Right cardiac atrium (tissue), 5 donors: Measurements from ENCODE around the gene KRT6C. TPM values are rescaled to one million over a fixed set of nuclear protein-coding genes. Genes with fewer than 3 reads are reported as not detected.
"Not testable (repeated sequence)": the region's sequence is repeated elsewhere in the genome, so short reads cannot be mapped to it uniquely, and the experiment has no call there.

Source experiments
- ATAC-seq, 2 donors: fragments of 200-7000 bp; cut with Tn5 transposase; one replicate each; pipeline versions ENCODE4 v1.8.0 to v1.9.1; 2020; ENCODE audit warnings: moderate library complexity in 2 of 2, mild to moderate bottlenecking in 1 of 2
- DNase-seq, 3 donors: peaks; one replicate each; pipeline ENCODE4 v3.0.0-alpha.2; 2020
- H3K27ac ChIP-seq: one replicate; pipeline ENCODE4 v1.5.1; 2013; ENCODE audit warnings: mild to moderate bottlenecking, low read length, control low read depth, moderate library complexity
- H3K27me3 ChIP-seq: one replicate; pipeline ENCODE4 v1.6.1; 2013; ENCODE audit not compliant: control insufficient read depth, insufficient read depth
- H3K4me1 ChIP-seq: one replicate; pipeline ENCODE4 v1.6.1; 2013; ENCODE audit warnings: low read length; ENCODE audit not compliant: control insufficient read depth, insufficient read depth
- H3K4me3 ChIP-seq: one replicate; pipeline ENCODE4 v1.5.1; 2013; ENCODE audit warnings: low read length, control low read depth
- H3K9me3 ChIP-seq: one replicate; pipeline ENCODE4 v1.6.1; 2013; ENCODE audit warnings: low read length; ENCODE audit not compliant: control insufficient read depth
- WGBS: extraction: QIAGEN DNeasy Blood & Tissue Kit; methylation state at CpG from one replicate; pipeline ENCODE4 v1.1.7; 2013; 5-methylcytosine and 5-hydroxymethylcytosine counted together
- intact Hi-C, 4 donors: fragments of 100-400 bp; cut with DNase I; formaldehyde crosslinking; loops; one replicate each; pipeline versions ENCODE4 v1.11.0 to v1.14.0; 2022 to 2023
- polyA plus RNA-seq: library from polyadenylated mRNA; stranded (reverse); fragments of 200-250 nt; gene quantifications from one replicate; pipeline ENCODE4 v1.2.3, GENCODE V29; 2013
- total RNA-seq, 4 donors: library from RNA; stranded (reverse); fragmentation: NEBNext Ultra II Directional; extraction: Animal tissue kit (Norgen Biotek cat#: 25700); gene quantifications; one replicate each; pipeline ENCODE4 v1.2.1, GENCODE V29; 2021
- donor health status: healthy with polysubstance abuse.
- donor health status: DM: no; HTN: yes; CAD: no.
- donor health status: DM: no; HTN: no; CAD: no.
- donor health status: DM: no; HTN: yes; CAD: no; lungs with severe emphysema.
- donor health status: DM: yes; HTN: yes; CAD: no.

Gene KRT6C
- total and polyA plus RNA-seq, 5 donors = not detected

- H3K27me3 ChIP-seq = no peaks in the 10 kb centered on the region
- no peak overlapping the region for H3K27ac ChIP-seq
- WGBS = 62% methylated on average over 3 of the region's 3 CpGs
- no peak overlapping the region for H3K4me3 ChIP-seq
- ATAC-seq (peak in 1 of 2 donors; percentile 41), DNase-seq (no peak)
- H3K4me1 ChIP-seq = no peaks in the 10 kb centered on the region
- intact Hi-C loops = no loop called here
- no peaks in the 10 kb centered on the region for H3K9me3 ChIP-seq
These were observed 19.0 kb downstream of the KRT6C start for GRCh38 chr12:52454411-52455201.

GRCh38 chr12:52452101-52452500 is 21.5 kb downstream of the KRT6C start, which contains the start of gene KRT6B:
KRT6B (minus strand) TSS chr12:52452146; CDS start chr12:52452078, 68 bp downstream.
- no peaks in the 10 kb centered on the region for H3K4me1 ChIP-seq
- DNase-seq = no peak
- no peak for ATAC-seq
- no peak within 1 kb of the TSS for H3K4me3 ChIP-seq
- intact Hi-C loops = no loop called here
- no peaks in the 10 kb centered on the region for H3K9me3 ChIP-seq
- H3K27ac ChIP-seq = no peak within 1 kb of the TSS
- WGBS = 86% methylated on average over 6 of the region's 6 CpGs
- H3K27me3 ChIP-seq = no peaks in the 10 kb centered on the region

- Histone ChIP-seq H3K9me3 (no peaks in the 10 kb centered on the region), H3K4me1 (no peaks in the 10 kb centered on the region), H3K4me3 (no peak overlapping the region), H3K27ac (no peak overlapping the region), H3K27me3 (no peaks in the 10 kb centered on the region)
- WGBS = 50% methylated on average over 3 of the region's 3 CpGs
- intact Hi-C loops = no loop called here
- DNase-seq (no peak), ATAC-seq (no peak)
These were observed 25.4 kb downstream of the KRT6C start for GRCh38 chr12:52448228-52448627.

DNA sequence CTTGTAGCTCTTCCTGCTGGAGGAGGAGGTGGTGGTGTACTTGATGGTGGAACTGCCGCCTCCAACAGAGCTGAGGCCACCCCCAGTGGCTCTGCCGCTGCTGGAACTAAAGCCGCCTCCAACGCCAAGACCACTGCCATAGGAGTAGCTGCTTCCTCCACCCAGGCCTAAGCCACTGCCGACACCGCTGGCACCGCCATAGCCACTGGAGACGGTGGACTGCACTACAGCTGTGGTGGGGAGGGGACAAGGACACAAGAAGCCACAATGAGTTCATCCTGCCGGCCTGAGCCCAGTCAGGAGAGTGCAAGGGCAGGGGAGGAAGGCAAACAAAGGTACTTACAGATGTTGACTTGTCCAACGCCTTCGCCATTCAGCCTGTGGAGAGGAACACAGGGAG is 26.4 kb downstream of the KRT6C start:
- DNase-seq, H3K4me3 ChIP-seq, intact Hi-C loops, H3K4me1 ChIP-seq, H3K27ac ChIP-seq, H3K9me3 ChIP-seq, H3K27me3 ChIP-seq, ATAC-seq: not testable (repeated sequence)
- 92% methylated on average over 11 of the region's 11 CpGs for WGBS

GRCh38 chr12:52446367-52447045 is 27.1 kb downstream of the KRT6C start:
- Histone ChIP-seq H3K27ac (no peak overlapping the region), H3K27me3 (no peaks in the 10 kb centered on the region), H3K4me3 (no peak overlapping the region), H3K4me1 (no peaks in the 10 kb centered on the region), H3K9me3 (no peaks in the 10 kb centered on the region)
- ATAC-seq (no peak), DNase-seq (no peak)
- WGBS = 81% methylated on average over 6 of the region's 6 CpGs
- intact Hi-C loops = no loop called here

DNA sequence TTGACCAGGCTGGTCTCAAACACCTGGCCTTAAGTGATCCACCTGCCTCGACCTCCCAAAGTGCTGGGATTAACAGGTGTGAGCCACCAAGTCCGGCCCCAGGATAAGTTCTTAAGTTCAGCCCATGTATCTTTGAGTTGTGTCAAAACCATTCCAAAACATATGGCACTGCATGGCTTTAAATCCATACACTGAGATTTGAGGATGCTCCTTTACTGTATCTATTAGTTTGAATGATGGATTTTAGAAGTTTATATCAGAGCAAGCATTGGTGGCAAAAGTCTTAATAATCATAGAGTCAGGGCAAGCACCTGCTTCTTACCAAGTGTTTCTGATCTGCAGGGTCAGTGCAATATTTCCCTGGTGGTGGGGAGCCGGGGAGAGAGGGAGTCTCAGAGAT is 27.7 kb downstream of the KRT6C start:
- 63% methylated on average over 3 of the region's 3 CpGs for WGBS
- intact Hi-C loops = no loop called here
- no peaks in the 10 kb centered on the region for H3K27me3 ChIP-seq

DNA sequence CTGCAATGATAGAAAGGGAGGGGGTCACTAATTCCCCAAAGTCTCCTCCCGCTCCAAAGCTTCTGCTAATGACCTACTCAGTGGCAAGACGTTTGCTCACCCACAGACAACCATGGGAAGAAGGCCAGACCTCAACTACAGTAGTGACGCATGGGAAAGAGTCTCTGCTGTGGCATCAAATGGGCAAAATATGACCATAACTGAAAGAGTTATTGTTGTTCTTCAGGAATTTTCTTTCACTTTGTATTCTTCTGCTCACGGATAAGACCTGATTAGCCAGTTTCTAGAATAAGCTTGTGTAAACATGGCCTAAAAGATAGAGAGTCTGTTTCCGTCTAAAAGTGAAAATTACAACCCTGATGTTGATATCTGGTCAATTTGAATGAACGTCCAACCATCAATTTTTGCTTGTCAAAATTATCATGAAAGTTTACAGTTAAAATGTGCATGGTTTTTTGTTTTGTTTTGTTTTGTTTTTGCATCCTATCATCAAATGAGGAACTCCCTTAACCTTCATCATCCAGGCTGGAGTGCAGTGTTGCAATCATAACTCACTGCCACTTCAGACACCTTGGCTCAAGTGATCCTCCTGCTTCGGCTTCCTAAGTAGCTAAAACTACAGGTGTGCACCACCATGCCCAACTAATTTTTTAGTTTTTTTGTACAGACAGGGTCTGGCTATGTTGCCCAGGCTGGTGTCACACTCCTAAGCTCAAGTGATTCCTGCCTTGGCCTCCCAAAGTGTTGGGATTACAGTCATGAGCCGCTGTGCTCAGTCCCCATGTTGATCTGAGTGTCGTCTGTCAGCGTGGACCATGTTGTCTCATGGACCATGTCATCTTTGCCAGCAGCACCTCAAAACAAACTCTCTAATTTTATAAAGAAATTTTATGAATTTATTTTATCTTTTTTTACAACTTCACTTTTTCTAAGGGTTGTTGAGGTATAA is 28.7 kb downstream of the KRT6C start:
- intact Hi-C loops = no loop called here
- Histone ChIP-seq H3K27me3 (no peaks in the 10 kb centered on the region), H3K9me3 (no peaks in the 10 kb centered on the region), H3K27ac (no peak overlapping the region), H3K4me3 (no peak overlapping the region), H3K4me1 (no peaks in the 10 kb centered on the region)
- ATAC-seq (no peak), DNase-seq (no peak)
- WGBS = 65% methylated on average over 10 of the region's 10 CpGs

More for the DNA sequence above, 27.7 kb downstream of the KRT6C start:
- Histone ChIP-seq H3K27ac (no peak overlapping the region), H3K4me3 (no peak overlapping the region), H3K9me3 (no peaks in the 10 kb centered on the region), H3K4me1 (no peaks in the 10 kb centered on the region)
- DNase-seq (no peak), ATAC-seq (no peak)

- Histone ChIP-seq H3K9me3 (no peaks in the 10 kb centered on the region), H3K27ac (no peak overlapping the region), H3K4me3 (no peak overlapping the region), H3K4me1 (no peaks in the 10 kb centered on the region), H3K27me3 (no peaks in the 10 kb centered on the region)
- intact Hi-C loops = no loop called here
- DNase-seq (no peak), ATAC-seq (no peak)
- WGBS = 84% methylated on average over 3 of the region's 3 CpGs
These were observed 29.6 kb downstream of the KRT6C start for GRCh38 chr12:52443966-52444365.

DNA sequence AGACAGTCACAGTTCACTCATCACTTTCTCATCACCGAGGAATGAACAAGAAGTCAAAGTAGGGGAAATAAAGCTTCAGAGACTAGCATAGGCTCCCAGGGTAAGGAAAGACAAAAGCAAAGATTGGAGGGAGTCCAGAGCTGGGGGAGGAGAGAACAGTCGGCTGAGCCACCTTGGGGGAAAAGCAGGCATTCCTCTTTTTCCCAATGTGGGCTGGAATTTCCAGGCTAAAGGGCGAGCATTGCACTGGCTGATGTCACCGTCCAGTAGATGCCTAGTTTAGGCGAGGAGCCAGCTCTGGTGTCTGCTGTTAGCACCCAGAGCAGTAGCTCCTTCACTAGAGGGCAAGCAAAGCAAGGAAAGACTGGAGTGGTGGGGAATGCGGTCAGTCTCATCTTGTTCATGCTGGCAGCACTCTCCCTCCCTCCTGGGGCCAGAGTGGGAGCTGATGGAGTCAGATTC is 31.0 kb downstream of the KRT6C start:
- no peaks in the 10 kb centered on the region for H3K9me3 ChIP-seq
- H3K27me3 ChIP-seq = no peaks in the 10 kb centered on the region
- no peaks in the 10 kb centered on the region for H3K4me1 ChIP-seq
- ATAC-seq (peak; percentile 42 to 66), DNase-seq (peak in 1 of 3 donors; percentile 61)
- no peak overlapping the region for H3K27ac ChIP-seq
- intact Hi-C loops = no loop called here
- no peak overlapping the region for H3K4me3 ChIP-seq
- WGBS = 19% methylated on average over 6 of the region's 6 CpGs

- intact Hi-C loops = no loop called here
These were observed 32.2 kb downstream of the KRT6C start for GRCh38 chr12:52441320-52441911.

More at GRCh38 chr12:52441320-52441911, 32.2 kb downstream of the KRT6C start:
- Histone ChIP-seq H3K27ac (no peak overlapping the region), H3K4me1 (no peaks in the 10 kb centered on the region), H3K27me3 (no peaks in the 10 kb centered on the region), H3K9me3 (no peaks in the 10 kb centered on the region), H3K4me3 (no peak overlapping the region)
- WGBS = 59% methylated on average over 9 of the region's 9 CpGs
- ATAC-seq = no peak
- no peak for DNase-seq
